SH-SY5Y (cell line): Measurements from ENCODE around the gene DLX4.

Experiments
- GATA2 ChIP-seq: IDR thresholded peaks from 2 replicates; pipeline ENCODE4 v1.6.1; 2011; ENCODE audit warnings: mild to moderate bottlenecking, low read depth, low read length
- GATA3 ChIP-seq: IDR thresholded peaks from 2 replicates; pipeline ENCODE4 v1.6.1; 2011; ENCODE audit warnings: low read depth, mild to moderate bottlenecking, low read length, moderate library complexity

- TF ChIP-seq GATA3 (no peak), GATA2 (no peak)
These were observed 46.2 kb downstream of the DLX4 start for GRCh38 chr17:50015146-50015545.
